22Rv1 (cell line): Measurements from ENCODE around the gene ABCA9.

Source experiments
- ZFX ChIP-seq: fragments of 450-650 bp; IDR thresholded peaks from 2 replicates; pipeline ENCODE4 v1.6.1; 2017; ENCODE audit warnings: antibody characterized with exemption, borderline replicate concordance
- TF ChIP-seq, protein P1 (sequence below): fragments of 450-650 bp; IDR thresholded peaks from 2 replicates; pipeline ENCODE4 v1.5.1; 2017; ENCODE audit warnings: mild to moderate bottlenecking

DNA sequence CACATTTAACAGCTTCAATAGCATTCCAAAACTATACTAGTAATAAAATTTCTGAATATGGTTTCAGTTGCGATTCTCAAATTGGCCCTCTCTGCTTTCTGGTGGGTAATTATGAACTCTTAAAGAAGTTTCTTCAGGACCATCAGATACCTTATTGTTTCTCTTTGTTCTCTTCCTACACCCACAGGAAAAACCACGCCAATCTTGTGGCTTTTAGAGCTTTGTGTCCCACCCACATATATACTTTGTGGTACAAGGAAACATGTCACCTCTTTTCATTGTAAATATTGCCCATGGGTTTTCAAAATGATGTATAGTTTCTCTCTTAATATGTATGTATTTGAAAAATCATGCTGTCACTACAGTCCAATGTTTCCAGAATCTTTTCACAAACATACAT, 12.1 kb downstream of the ABCA9 start:
- TF ChIP-seq, protein P1, sequence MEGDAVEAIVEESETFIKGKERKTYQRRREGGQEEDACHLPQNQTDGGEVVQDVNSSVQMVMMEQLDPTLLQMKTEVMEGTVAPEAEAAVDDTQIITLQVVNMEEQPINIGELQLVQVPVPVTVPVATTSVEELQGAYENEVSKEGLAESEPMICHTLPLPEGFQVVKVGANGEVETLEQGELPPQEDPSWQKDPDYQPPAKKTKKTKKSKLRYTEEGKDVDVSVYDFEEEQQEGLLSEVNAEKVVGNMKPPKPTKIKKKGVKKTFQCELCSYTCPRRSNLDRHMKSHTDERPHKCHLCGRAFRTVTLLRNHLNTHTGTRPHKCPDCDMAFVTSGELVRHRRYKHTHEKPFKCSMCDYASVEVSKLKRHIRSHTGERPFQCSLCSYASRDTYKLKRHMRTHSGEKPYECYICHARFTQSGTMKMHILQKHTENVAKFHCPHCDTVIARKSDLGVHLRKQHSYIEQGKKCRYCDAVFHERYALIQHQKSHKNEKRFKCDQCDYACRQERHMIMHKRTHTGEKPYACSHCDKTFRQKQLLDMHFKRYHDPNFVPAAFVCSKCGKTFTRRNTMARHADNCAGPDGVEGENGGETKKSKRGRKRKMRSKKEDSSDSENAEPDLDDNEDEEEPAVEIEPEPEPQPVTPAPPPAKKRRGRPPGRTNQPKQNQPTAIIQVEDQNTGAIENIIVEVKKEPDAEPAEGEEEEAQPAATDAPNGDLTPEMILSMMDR = no peak
- no peak for TF ChIP-seq ZFX
